HCT116 (cell line): Measurements from ENCODE around the gene PRKAR2A. TPM values are rescaled to one million over a fixed set of nuclear protein-coding genes. Genes with fewer than 3 reads are reported as not detected.

ENCODE experiments used
- ATAC-seq: fragments of 200-7000 bp; cut with Tn5 transposase; 2 replicates; pipeline ENCODE4 v1.9.1; 2020; ENCODE audit warnings: mild to moderate bottlenecking, moderate library complexity
- BruUV-seq: library from RNA; stranded (reverse); fragments of 400-500 nt; replicated peaks from 2 replicates; lab custom pipeline; 2021; lab: Mats Ljungman, UMichigan
- CTCF ChIA-PET: fragments of 300-600 bp; sonication (Branson Sonifier 250); formaldehyde crosslinking; loops from one replicate; lab custom pipeline; 2021; ENCODE audit warnings: antibody characterized with exemption; lab: Charles Lee
- POLR2A ChIA-PET: fragments of 300-600, 350-600 bp; sonication (Branson Sonifier 250); formaldehyde crosslinking; loops from one replicate; lab custom pipeline; 2021; ENCODE audit warnings: antibody characterized with exemption; lab: Charles Lee
- RAD21 ChIA-PET, 2 experiments: fragments of 300-600 bp; sonication (Branson Sonifier 250); formaldehyde crosslinking; loops; one replicate each; lab custom pipeline; 2023; ENCODE audit warnings: low total read pairs in 2 of 2; ENCODE audit not compliant: uncharacterized antibody in 2 of 2, unreplicated experiment in 2 of 2, low non-redundant PET in 1 of 2; lab: Charles Lee
- DNase-seq: peaks from one replicate; pipeline ENCODE4 v3.0.0-alpha.2; 2010; ENCODE audit warnings: low read depth, low spot score
- H2AFZ ChIP-seq: fragments of 200-600 bp; shearing (Covaris generic), sonication (generic); 2 replicates; pipeline ENCODE4 v1.6.1; 2017; ENCODE audit warnings: low read depth, mixed run types, mixed read lengths, antibody characterized with exemption, low read length; ENCODE audit not compliant: poor library complexity, severe bottlenecking
- H3K27ac ChIP-seq: 2 replicates; pipeline ENCODE4 v1.5.1; 2012; ENCODE audit warnings: low read depth, low read length
- H3K27me3 ChIP-seq: fragments of 200-600 bp; sonication (generic); 2 replicates; pipeline ENCODE4 v1.6.1; 2016; ENCODE audit warnings: mixed run types, low read length, mixed read lengths; ENCODE audit not compliant: insufficient read depth
- H3K36me3 ChIP-seq, 2 experiments: fragments of 200-500 bp in 1 of 2; fragments of 200-600 bp in 1 of 2; sonication (Bioruptor generic) in 1 of 2; sonication (generic) in 1 of 2; 2 replicates each; pipeline versions ENCODE4 v1.5.1 to v1.6.1; 2014 to 2016; ENCODE audit warnings: low read length in 2 of 2, inconsistent platforms in 1 of 2, mixed read lengths in 1 of 2, mixed run types in 1 of 2; ENCODE audit not compliant: insufficient read depth in 2 of 2, control insufficient read depth in 1 of 2
- H3K4me1 ChIP-seq, 2 experiments: fragments of 200-600 bp in 1 of 2; sonication (generic) in 1 of 2; 2 replicates each; pipeline versions ENCODE4 v1.5.1 to v1.6.1; 2012 to 2017; ENCODE audit warnings: low read length in 2 of 2, inconsistent platforms in 1 of 2, mild to moderate bottlenecking in 1 of 2, mixed read lengths in 1 of 2, mixed run types in 1 of 2, moderate library complexity in 1 of 2; ENCODE audit not compliant: insufficient read depth in 2 of 2, control insufficient read depth in 1 of 2
- H3K4me2 ChIP-seq: fragments of 200-600 bp; sonication (generic); 2 replicates; pipeline ENCODE4 v1.6.1; 2017; ENCODE audit warnings: mixed run types, low read length, mixed read lengths
- H3K4me3 ChIP-seq, 2 experiments: fragments of 200-600 bp in 1 of 2; sonication (generic) in 1 of 2; replicated peaks in 1 of 2; 2 replicates each; pipeline ENCODE4 v1.5.1; 2011 to 2016; ENCODE audit warnings: low read length in 2 of 2, control low read depth in 1 of 2, low read depth in 1 of 2, mild to moderate bottlenecking in 1 of 2, mixed read lengths in 1 of 2, mixed run types in 1 of 2
- H3K79me2 ChIP-seq: fragments of 200-600 bp; sonication (generic); 2 replicates; pipeline ENCODE4 v1.6.1; 2017; ENCODE audit warnings: mild to moderate bottlenecking, mixed run types, low read length, moderate library complexity, mixed read lengths; ENCODE audit not compliant: insufficient read depth
- H3K9ac ChIP-seq: fragments of 200-600 bp; sonication (generic); 2 replicates; pipeline ENCODE4 v1.6.1; 2016; ENCODE audit warnings: low read length, mixed read lengths
- H3K9me2 ChIP-seq: fragments of 200-600 bp; sonication (generic), shearing (Covaris generic); 2 replicates; pipeline ENCODE4 v1.6.1; 2017; ENCODE audit warnings: mixed run types, mild to moderate bottlenecking, moderate library complexity; ENCODE audit not compliant: insufficient read depth
- H3K9me3 ChIP-seq, 2 experiments: fragments of 200-500 bp in 1 of 2; fragments of 200-600 bp in 1 of 2; sonication (Bioruptor generic) in 1 of 2; sonication (generic) in 1 of 2; 2 replicates each; pipeline ENCODE4 v1.6.1; 2014 to 2017; ENCODE audit warnings: low read length in 2 of 2, mixed read lengths in 2 of 2, inconsistent platforms in 1 of 2, low read depth in 1 of 2, mild to moderate bottlenecking in 1 of 2, mixed run types in 1 of 2, moderate library complexity in 1 of 2; ENCODE audit not compliant: control insufficient read depth in 1 of 2, insufficient read depth in 1 of 2
- H4K20me1 ChIP-seq: fragments of 200-600 bp; sonication (generic), shearing (Covaris generic); 2 replicates; pipeline ENCODE4 v1.6.1; 2017; ENCODE audit warnings: mixed run types, mild to moderate bottlenecking, moderate library complexity; ENCODE audit not compliant: insufficient read depth
- EGR1 ChIP-seq: IDR thresholded peaks from 2 replicates; pipeline ENCODE4 v1.6.1; 2012; ENCODE audit warnings: low read depth
- EZH2phosphoT487 ChIP-seq: fragments of 200-600 bp; IDR thresholded peaks from 2 replicates; pipeline ENCODE4 v1.6.1; 2018; ENCODE audit warnings: antibody characterized with exemption, borderline replicate concordance
- JUND ChIP-seq: IDR thresholded peaks from 2 replicates; pipeline ENCODE4 v1.6.1; 2012
- SP1 ChIP-seq: IDR thresholded peaks from 2 replicates; pipeline ENCODE4 v1.6.1; 2012; ENCODE audit warnings: low read depth
- ZFX ChIP-seq: fragments of 450-650 bp; IDR thresholded peaks from 2 replicates; pipeline ENCODE4 v1.6.1; 2017
- ZNF274 ChIP-seq: fragments of 200-500 bp; sonication (Bioruptor generic); IDR thresholded peaks from 2 replicates; pipeline ENCODE4 v1.6.1; 2014; ENCODE audit warnings: mild to moderate bottlenecking, low read depth, low read length, inconsistent platforms
- intact Hi-C: fragments of 100-400 bp; cut with micrococcal nuclease; formaldehyde crosslinking; loops from 2 replicates; pipeline ENCODE4 v1.10.0; 2022
- total RNA-seq: library from RNA; stranded (reverse); gene quantifications from one replicate; pipeline ENCODE4 v1.2.1, GENCODE V29; 2021; ENCODE audit not compliant: unreplicated experiment
- TF ChIP-seq, protein P1 (sequence below): IDR thresholded peaks from 2 replicates; pipeline ENCODE4 v1.6.1; 2012
- TF ChIP-seq, protein P2 (sequence below): IDR thresholded peaks from 2 replicates; pipeline ENCODE4 v1.6.1; 2012
- TF ChIP-seq, protein P3 (sequence below): IDR thresholded peaks from 2 replicates; pipeline ENCODE4 v1.6.1; 2012; ENCODE audit warnings: low read depth
- TF ChIP-seq, protein P4 (sequence below): IDR thresholded peaks from 2 replicates; pipeline ENCODE4 v1.6.1; 2011; ENCODE audit warnings: mild to moderate bottlenecking, low read length, moderate library complexity; ENCODE audit not compliant: insufficient replicate concordance; ENCODE audit errors: extremely low read depth

Gene PRKAR2A
- total RNA-seq, 1 experiment from 2014 or later = 63.3 TPM

DNA sequence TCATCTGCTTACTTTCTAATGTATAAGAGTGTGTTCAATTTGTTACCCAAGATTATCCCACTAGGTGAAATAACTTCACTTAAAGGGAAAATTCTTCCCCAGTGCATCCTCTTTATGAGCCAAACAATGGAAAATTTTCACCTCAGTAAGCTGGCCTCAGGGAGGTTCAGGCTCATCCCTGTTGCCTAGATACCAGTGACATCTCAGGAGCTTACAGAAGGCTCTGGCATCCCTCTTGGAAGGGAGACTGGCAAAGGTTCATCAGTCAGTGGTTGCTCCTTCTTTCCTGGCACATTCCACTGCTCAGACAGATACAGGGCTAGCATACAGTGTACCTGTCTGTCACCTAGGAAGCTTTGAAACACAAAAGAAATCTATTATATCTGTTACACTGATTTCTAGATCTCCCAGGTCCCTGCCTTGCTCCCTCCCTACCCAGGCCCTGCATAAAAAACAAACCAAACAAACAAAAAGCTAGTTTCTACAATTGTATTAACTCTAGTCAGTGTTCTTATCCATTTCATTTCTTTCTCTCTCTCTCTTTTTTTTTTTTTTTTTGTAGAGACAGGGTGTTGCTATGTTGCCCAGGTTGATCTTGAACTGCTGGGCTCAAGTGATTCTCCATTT lies 132.4 kb downstream of the PRKAR2A start:
- TF ChIP-seq EGR1 = no peak
- TF ChIP-seq, protein P1, sequence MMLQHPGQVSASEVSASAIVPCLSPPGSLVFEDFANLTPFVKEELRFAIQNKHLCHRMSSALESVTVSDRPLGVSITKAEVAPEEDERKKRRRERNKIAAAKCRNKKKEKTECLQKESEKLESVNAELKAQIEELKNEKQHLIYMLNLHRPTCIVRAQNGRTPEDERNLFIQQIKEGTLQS = no peak
- TF ChIP-seq ZNF274 = no peak
- no peak for TF ChIP-seq JUND
- no peak for TF ChIP-seq SP1
- TF ChIP-seq, protein P2, sequence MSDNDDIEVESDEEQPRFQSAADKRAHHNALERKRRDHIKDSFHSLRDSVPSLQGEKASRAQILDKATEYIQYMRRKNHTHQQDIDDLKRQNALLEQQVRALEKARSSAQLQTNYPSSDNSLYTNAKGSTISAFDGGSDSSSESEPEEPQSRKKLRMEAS = no peak
- no peak for TF ChIP-seq EZH2phosphoT487
- TF ChIP-seq, protein P3, sequence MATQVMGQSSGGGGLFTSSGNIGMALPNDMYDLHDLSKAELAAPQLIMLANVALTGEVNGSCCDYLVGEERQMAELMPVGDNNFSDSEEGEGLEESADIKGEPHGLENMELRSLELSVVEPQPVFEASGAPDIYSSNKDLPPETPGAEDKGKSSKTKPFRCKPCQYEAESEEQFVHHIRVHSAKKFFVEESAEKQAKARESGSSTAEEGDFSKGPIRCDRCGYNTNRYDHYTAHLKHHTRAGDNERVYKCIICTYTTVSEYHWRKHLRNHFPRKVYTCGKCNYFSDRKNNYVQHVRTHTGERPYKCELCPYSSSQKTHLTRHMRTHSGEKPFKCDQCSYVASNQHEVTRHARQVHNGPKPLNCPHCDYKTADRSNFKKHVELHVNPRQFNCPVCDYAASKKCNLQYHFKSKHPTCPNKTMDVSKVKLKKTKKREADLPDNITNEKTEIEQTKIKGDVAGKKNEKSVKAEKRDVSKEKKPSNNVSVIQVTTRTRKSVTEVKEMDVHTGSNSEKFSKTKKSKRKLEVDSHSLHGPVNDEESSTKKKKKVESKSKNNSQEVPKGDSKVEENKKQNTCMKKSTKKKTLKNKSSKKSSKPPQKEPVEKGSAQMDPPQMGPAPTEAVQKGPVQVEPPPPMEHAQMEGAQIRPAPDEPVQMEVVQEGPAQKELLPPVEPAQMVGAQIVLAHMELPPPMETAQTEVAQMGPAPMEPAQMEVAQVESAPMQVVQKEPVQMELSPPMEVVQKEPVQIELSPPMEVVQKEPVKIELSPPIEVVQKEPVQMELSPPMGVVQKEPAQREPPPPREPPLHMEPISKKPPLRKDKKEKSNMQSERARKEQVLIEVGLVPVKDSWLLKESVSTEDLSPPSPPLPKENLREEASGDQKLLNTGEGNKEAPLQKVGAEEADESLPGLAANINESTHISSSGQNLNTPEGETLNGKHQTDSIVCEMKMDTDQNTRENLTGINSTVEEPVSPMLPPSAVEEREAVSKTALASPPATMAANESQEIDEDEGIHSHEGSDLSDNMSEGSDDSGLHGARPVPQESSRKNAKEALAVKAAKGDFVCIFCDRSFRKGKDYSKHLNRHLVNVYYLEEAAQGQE = no peak
- no peak for TF ChIP-seq ZFX
- TF ChIP-seq, protein P4, sequence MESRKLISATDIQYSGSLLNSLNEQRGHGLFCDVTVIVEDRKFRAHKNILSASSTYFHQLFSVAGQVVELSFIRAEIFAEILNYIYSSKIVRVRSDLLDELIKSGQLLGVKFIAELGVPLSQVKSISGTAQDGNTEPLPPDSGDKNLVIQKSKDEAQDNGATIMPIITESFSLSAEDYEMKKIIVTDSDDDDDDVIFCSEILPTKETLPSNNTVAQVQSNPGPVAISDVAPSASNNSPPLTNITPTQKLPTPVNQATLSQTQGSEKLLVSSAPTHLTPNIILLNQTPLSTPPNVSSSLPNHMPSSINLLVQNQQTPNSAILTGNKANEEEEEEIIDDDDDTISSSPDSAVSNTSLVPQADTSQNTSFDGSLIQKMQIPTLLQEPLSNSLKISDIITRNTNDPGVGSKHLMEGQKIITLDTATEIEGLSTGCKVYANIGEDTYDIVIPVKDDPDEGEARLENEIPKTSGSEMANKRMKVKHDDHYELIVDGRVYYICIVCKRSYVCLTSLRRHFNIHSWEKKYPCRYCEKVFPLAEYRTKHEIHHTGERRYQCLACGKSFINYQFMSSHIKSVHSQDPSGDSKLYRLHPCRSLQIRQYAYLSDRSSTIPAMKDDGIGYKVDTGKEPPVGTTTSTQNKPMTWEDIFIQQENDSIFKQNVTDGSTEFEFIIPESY = no peak
- TF ChIP-seq, all 23 proteins: peak for 0
- ChIA-PET POLR2A (no interaction called here), RAD21 (no interaction called here), CTCF (no interaction called here)
- peak overlapping the region; percentile 82 for H3K4me2 ChIP-seq
- no peaks in the 10 kb centered on the region for H3K27me3 ChIP-seq
- DNase-seq (no peak), ATAC-seq (no peak)
- H3K9me2 ChIP-seq = no peaks in the 10 kb centered on the region
- H3K79me2 ChIP-seq = peaks cover 66% of the 10 kb centered on the region
- no TSS peak for BruUV-seq
- no peak overlapping the region for H3K27ac ChIP-seq
- no peaks in the 10 kb centered on the region for H3K9me3 ChIP-seq
- H3K9ac ChIP-seq = peak overlapping the region; percentile 99
- H3K4me3 ChIP-seq = peak overlapping the region; percentile 85 to 100; a peak in 3 of 4 replicates
- H4K20me1 ChIP-seq = peaks cover 13% of the 10 kb centered on the region; the same call in 1 of the 2 replicates
- no peak overlapping the region for H2AFZ ChIP-seq
- intact Hi-C loops = no loop called here
- peaks cover 12 to 18% of the 10 kb centered on the region in 2 experiments for H3K4me1 ChIP-seq
- peaks cover 21 to 29% of the 10 kb centered on the region in 2 experiments for H3K36me3 ChIP-seq
